HG03354 (cell line): ENCODE results near the gene LYST.
"Not testable (repeated sequence)": the region's sequence is repeated elsewhere in the genome, so short reads cannot be mapped to it uniquely, and the experiment has no call there.

Source experiments
- ATAC-seq: cut with Tn5 transposase; IDR thresholded peaks from one replicate; pipeline ENCODE4 v1.9.1; 2021; ENCODE audit warnings: mild to moderate bottlenecking; ENCODE audit not compliant: unreplicated experiment, poor library complexity, severe bottlenecking

LYST gene

DNA sequence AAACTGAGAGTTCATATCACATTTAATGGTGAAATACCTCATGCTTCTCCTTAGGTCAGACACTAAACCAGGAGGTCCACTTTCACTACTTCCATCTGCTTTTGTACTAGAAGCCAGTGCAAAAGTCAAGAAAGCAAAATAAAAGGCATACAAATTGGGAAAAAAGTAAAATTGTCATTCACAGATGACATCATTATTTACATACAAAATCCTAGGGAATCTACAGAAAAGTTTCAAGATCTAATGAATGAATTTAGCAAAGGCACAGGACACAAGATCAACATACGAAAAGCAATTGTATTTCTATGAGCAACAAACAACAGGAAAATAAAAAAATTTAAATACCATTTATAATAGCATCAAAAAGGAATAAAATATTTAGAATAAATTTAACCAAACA lies 41.5 kb downstream of the LYST start:
- no peak for ATAC-seq

DNA sequence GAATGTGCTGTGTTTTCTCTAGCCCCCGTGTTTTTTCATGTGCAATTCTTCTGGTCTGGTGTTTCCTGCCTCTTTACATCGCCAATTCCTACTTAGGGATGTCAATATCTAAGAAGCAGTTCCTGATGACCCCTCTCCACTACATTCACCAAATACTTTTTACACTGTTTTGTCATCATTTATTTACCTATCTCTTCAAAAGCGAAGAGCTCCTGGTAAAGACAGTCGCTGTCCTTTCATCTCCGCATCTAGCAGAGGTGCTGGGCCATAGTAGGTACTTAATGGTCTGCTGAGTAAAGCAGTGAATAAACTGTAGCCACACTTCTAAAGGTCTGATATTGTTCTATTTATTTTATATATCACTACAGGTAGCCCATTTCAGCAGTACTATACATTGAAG lies 43.0 kb downstream of the LYST start:
- ATAC-seq = no peak

DNA sequence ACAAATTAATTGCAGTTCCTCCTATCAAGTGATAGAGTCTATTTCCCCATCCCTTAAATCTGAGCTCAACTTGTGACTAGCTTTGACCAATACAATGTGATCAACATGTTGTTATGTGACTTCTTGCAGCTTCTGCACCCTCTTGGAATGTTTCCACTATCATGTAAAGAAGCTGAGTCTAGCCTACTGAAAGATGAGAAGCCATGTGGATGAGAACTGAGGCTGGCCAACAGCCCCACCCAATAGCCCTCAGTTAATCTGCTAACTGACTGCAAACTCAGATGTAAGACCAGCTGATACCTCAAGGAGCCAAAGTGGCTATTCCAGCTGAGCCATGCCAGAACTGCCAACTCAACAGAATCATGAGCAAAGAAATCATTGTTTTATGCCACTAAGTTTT lies 44.0 kb downstream of the LYST start:
- ATAC-seq = no peak

- no peak for ATAC-seq
These were observed 45.2 kb downstream of the LYST start for GRCh38 chr1:235821361-235821981.

- no peak for ATAC-seq
These were observed 46.6 kb downstream of the LYST start for GRCh38 chr1:235820061-235820460.

DNA sequence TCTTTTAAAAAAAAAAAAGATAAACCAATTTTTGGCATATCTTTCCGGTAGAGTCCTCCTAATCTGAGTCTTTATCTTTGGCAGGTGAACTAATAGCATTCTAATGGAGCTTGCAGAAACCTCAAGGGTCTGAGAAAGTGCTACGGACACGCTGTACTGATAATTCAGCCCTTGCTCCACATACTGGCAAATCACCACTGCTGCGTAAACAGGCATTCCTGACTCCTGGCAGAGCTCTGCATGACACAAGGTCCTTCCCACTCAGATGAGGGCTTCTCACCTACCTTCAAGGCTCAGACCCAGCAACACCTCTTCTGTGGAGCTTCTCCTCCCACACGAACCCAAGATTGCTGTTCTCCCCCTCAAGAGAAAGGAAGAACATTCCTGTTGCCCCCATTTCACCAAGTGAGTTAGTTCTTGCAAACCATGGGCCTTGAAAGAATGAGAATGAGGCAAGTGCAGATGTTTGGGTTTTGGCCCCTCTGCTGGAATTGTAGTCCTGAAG lies 48.0 kb downstream of the LYST start:
- no peak for ATAC-seq

DNA sequence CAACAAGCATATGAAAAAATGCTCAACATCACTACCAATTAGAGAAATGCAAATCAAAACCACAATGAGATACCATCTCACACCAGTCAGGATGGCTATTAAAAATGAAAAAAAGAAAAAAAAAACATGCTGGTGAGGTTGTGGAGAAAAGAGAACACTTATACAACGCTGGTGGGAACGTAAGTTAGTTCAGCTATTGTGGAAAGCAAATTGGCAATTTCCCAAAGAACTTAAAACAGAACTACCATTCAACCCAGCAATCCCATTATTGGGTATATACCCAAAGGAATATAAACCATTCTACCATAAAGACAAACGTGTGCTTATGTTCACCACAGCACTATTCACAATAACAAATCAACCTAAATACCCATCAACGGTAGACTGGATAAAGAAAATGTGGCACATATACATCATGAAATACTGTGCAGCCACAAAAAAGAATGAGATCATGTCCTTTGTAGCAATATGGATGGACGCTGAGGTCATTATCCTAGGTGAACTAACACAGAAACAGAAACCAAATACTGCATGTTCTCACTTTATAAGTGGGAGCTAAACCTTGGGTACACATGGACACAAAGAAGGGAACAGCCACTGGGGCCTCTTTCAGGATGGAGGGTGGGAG lies 49.5 kb downstream of the LYST start:
- no peak for ATAC-seq

- ATAC-seq = no peak
These were observed 56.9 kb downstream of the LYST start for GRCh38 chr1:235809688-235810397.

GRCh38 chr1:235808223-235808622 lies 58.5 kb downstream of the LYST start:
- ATAC-seq = no peak

- ATAC-seq = no peak
These were observed 60.6 kb downstream of the LYST start for GRCh38 chr1:235806123-235806522.

DNA sequence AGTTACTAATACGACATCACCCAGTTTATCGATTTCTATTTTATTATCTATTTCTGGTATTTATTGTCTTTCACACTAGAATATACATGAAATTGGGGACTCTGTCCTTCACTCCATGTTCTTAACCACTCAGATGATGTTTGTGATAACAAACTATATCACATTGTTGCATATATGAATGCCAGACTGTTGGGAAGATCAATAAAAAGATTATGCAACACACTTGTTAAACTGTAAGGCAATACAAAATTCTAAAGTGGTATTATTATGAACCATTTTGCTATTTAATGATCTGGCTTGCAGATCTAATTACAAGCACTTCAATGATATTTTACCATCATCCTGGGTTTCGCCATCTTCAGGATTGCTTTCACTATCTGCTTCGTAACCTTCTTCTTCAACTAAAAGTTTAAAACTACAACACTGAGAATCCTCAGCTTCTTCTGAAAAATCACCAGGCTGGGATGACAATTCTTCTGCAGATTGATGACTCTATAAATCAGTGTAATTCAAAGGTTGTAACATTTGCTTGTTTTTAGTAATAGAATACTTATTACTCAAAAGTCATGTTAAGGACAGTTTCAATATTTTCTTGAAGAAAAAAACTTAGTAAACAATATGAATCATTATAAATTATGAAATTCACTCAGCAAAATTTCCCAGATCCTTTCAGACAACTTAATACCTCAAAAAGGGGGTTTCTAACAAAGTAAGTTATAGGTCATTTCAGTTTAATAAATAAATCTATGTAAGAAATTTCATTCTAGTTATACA lies 63.9 kb downstream of the LYST start:
- ATAC-seq = no peak

GRCh38 chr1:235799264-235799663 lies 67.4 kb downstream of the LYST start:
- no peak for ATAC-seq

GRCh38 chr1:235791532-235792060 lies 75.1 kb downstream of the LYST start:
- no peak for ATAC-seq

DNA sequence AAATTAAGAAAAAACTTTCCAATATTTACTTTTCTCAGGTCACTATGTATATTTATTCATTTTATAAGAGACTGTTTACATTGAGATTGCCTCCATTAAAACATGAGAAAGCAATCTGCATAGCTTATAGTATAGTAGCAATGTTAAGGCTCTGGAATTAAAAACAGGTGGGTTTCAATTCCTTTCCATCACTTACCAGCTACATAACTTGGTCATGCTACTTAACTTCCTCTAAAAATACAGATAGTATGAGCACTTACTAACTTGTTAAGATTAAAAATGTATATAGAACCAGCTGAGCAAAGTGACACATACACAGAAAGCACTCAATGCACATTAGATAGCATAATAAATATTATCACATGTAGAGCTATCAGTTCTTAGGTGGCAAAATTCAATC lies 76.6 kb downstream of the LYST start:
- no peak for ATAC-seq

- not testable (repeated sequence) for ATAC-seq
These were observed 80.3 kb downstream of the LYST start for GRCh38 chr1:235786227-235786898.

DNA sequence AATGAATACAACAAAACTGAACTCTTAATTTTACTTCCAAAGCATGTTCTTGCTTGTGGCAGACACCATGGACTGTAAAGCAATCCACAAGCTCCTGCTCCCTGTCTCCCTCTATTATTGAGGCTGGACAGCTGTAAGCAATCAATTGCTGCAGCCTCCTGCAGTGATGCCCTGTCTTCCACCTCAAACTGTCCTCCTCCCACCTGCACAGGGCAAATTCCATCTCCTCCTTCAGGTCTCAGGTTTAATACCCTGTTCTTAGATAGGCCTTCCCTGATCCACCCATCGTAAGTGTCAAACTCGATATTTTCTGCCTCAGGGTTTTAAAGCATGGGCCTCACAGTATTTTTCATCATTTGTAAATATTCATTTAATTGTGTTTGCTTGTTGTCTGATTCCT lies 81.8 kb downstream of the LYST start:
- no peak for ATAC-seq

DNA sequence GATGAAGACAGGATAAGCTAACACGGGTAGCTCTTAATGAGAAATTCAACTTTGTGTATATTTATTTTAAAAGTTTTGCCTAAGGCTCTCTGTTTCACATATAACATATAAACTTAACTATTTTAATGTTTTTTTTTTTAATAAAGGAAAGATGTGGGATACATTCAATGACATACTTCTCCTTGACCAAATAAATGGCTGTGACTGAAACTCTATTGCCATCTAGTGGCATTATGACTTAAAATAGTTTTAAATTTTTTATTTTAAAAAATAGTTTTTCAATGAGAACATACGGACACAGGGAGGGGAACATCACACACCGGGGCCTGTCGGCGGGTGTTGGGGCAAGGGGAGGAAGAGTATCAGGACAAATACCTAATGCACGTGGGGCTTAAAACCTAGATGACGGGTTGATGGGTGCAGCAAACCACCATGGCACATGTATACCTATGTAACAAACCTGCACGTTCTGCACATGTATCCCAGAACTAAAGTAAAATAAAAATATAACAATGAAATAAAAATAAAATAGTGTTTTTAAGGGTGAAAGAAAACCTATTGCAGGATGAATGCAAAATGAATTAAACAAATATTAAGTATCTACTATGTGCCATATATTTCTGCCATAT lies 83.4 kb downstream of the LYST start:
- no peak for ATAC-seq

GRCh38 chr1:235782601-235783000 lies 84.1 kb downstream of the LYST start:
- ATAC-seq = no peak

DNA sequence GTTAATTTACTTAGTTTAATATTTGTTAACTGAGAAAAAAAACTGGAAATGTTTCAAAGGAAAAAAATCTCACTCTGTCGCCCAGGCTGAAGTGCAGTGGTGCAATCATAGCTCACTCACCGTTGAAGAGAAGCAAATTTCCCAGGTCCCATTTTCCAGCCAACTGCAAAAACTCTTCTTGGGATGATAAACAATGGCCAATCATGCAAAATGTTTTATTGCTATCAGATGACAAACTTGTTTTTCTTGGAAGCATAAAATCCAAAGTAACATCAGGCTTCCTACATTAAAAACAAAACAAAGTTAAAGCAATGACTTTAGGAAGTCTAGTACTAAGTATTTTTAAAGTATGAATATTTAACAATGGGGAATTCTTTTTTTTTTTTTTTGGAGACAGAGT lies 84.9 kb downstream of the LYST start:
- ATAC-seq = no peak
